SK-N-SH treated with all-trans-retinoic acid at 6 μM for 48 hours (cell line): ENCODE measurements around the gene SYNRG.

Experiments
- ARNTL ChIP-seq: fragments of 450-650 bp; formaldehyde crosslinking; IDR thresholded peaks from 2 replicates; pipeline ENCODE4 v1.5.0; 2020; ENCODE audit warnings: low read depth, mild to moderate bottlenecking, moderate library complexity, borderline replicate concordance
- BACH2 ChIP-seq: fragments of 250-450 bp; sonication (Bioruptor Pico); IDR thresholded peaks from 2 replicates; pipeline ENCODE4 v1.9.0; 2021; ENCODE audit warnings: mild to moderate bottlenecking, borderline replicate concordance
- CREB5 ChIP-seq: fragments of 250-450 bp; sonication (Bioruptor Pico); IDR thresholded peaks from 2 replicates; pipeline ENCODE4 v1.5.1; 2020; ENCODE audit warnings: low read depth, mild to moderate bottlenecking, moderate library complexity
- CSDC2 ChIP-seq: fragments of 250-450 bp; sonication (Bioruptor Pico); IDR thresholded peaks from 2 replicates; pipeline ENCODE4 v1.5.0; 2020; ENCODE audit warnings: mild to moderate bottlenecking, moderate library complexity
- ESRRG ChIP-seq: fragments of 250-450 bp; sonication (Bioruptor Pico); IDR thresholded peaks from 2 replicates; pipeline ENCODE4 v1.6.1; 2021; ENCODE audit warnings: mild to moderate bottlenecking
- GLIS3 ChIP-seq: fragments of 250-450 bp; sonication (Bioruptor Pico); IDR thresholded peaks from 2 replicates; pipeline ENCODE4 v1.5.0; 2020; ENCODE audit warnings: mild to moderate bottlenecking, moderate library complexity
- PPARA ChIP-seq: fragments of 250-450 bp; sonication (Bioruptor Pico); IDR thresholded peaks from 2 replicates; pipeline ENCODE4 v1.5.0; 2020; ENCODE audit warnings: mild to moderate bottlenecking, borderline replicate concordance
- RARB ChIP-seq: fragments of 250-450 bp; sonication (Bioruptor Pico); IDR thresholded peaks from 2 replicates; pipeline ENCODE4 v1.8.0; 2021; ENCODE audit warnings: mild to moderate bottlenecking, moderate library complexity
- TCF4 ChIP-seq: fragments of 250-450 bp; sonication (Bioruptor Pico); IDR thresholded peaks from 2 replicates; pipeline ENCODE4 v1.8.0; 2021; ENCODE audit warnings: mild to moderate bottlenecking, moderate library complexity, borderline replicate concordance
- ZC3H10 ChIP-seq: fragments of 250-450 bp; sonication (Bioruptor Pico); IDR thresholded peaks from 2 replicates; pipeline ENCODE4 v1.5.1; 2021; ENCODE audit warnings: mild to moderate bottlenecking, moderate library complexity
- ZFP3 ChIP-seq: fragments of 250-450 bp; sonication (Bioruptor Pico); IDR thresholded peaks from 2 replicates; pipeline ENCODE4 v1.5.0; 2020; ENCODE audit warnings: mild to moderate bottlenecking, moderate library complexity
- ZFP30 ChIP-seq: fragments of 450-650 bp; formaldehyde crosslinking; IDR thresholded peaks from 2 replicates; pipeline ENCODE4 v1.5.0; 2022; ENCODE audit warnings: mild to moderate bottlenecking, moderate library complexity
- TF ChIP-seq, protein P1 (sequence below): fragments of 250-450 bp; sonication (Bioruptor Pico); IDR thresholded peaks from 2 replicates; pipeline ENCODE4 v1.5.0; 2020; ENCODE audit warnings: mild to moderate bottlenecking, moderate library complexity
- TF ChIP-seq, protein P2 (sequence below): fragments of 250-450 bp; sonication (Bioruptor Pico); IDR thresholded peaks from 2 replicates; pipeline ENCODE4 v1.8.0; 2020; ENCODE audit warnings: mild to moderate bottlenecking, moderate library complexity, borderline replicate concordance

DNA sequence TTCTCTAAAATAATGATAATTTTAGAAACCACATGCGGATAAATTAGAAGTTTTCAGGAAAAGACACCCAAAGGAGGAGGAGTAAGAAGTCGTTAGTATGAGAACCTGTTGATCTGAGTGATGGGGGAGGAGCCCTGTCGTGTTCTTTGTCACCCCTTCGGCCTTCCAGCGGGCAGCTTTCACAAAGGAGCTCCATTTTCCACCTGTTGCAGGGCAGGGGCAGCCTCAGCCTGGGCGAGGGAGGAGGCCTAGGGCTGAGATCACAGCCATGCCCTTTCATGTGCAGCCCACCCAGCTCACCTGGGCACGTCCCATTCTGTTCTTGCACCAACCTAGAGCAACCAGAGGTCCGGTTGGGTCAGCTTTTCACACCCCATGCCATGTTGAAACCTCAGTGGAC is 114.2 kb downstream of the SYNRG start:
- TF ChIP-seq, protein P1, sequence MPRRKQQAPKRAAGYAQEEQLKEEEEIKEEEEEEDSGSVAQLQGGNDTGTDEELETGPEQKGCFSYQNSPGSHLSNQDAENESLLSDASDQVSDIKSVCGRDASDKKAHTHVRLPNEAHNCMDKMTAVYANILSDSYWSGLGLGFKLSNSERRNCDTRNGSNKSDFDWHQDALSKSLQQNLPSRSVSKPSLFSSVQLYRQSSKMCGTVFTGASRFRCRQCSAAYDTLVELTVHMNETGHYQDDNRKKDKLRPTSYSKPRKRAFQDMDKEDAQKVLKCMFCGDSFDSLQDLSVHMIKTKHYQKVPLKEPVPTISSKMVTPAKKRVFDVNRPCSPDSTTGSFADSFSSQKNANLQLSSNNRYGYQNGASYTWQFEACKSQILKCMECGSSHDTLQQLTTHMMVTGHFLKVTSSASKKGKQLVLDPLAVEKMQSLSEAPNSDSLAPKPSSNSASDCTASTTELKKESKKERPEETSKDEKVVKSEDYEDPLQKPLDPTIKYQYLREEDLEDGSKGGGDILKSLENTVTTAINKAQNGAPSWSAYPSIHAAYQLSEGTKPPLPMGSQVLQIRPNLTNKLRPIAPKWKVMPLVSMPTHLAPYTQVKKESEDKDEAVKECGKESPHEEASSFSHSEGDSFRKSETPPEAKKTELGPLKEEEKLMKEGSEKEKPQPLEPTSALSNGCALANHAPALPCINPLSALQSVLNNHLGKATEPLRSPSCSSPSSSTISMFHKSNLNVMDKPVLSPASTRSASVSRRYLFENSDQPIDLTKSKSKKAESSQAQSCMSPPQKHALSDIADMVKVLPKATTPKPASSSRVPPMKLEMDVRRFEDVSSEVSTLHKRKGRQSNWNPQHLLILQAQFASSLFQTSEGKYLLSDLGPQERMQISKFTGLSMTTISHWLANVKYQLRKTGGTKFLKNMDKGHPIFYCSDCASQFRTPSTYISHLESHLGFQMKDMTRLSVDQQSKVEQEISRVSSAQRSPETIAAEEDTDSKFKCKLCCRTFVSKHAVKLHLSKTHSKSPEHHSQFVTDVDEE (CRISPR knock-in tag) = no peak
- TF ChIP-seq CREB5 (no peak), ARNTL (CRISPR knock-in tag) (no peak), BACH2 (CRISPR knock-in tag) (no peak), ZC3H10 (CRISPR knock-in tag) (no peak), ESRRG (no peak), GLIS3 (CRISPR knock-in tag) (no peak), ZFP3 (CRISPR knock-in tag) (no peak), ZFP30 (no peak), TCF4 (CRISPR knock-in tag) (no peak), RARB (CRISPR knock-in tag) (no peak), PPARA (CRISPR knock-in tag) (no peak), CSDC2 (CRISPR knock-in tag) (no peak)
- TF ChIP-seq, protein P2, sequence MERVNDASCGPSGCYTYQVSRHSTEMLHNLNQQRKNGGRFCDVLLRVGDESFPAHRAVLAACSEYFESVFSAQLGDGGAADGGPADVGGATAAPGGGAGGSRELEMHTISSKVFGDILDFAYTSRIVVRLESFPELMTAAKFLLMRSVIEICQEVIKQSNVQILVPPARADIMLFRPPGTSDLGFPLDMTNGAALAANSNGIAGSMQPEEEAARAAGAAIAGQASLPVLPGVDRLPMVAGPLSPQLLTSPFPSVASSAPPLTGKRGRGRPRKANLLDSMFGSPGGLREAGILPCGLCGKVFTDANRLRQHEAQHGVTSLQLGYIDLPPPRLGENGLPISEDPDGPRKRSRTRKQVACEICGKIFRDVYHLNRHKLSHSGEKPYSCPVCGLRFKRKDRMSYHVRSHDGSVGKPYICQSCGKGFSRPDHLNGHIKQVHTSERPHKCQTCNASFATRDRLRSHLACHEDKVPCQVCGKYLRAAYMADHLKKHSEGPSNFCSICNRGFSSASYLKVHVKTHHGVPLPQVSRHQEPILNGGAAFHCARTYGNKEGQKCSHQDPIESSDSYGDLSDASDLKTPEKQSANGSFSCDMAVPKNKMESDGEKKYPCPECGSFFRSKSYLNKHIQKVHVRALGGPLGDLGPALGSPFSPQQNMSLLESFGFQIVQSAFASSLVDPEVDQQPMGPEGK (CRISPR knock-in tag) = no peak
